ENCODE measurements around the gene CERS6. TPM values are rescaled to one million over a fixed set of nuclear protein-coding genes. Genes with fewer than 3 reads are reported as not detected.

The CERS6 gene
- total RNA-seq, 1 donor from 2014 or later, result 36.4 TPM

DNA sequence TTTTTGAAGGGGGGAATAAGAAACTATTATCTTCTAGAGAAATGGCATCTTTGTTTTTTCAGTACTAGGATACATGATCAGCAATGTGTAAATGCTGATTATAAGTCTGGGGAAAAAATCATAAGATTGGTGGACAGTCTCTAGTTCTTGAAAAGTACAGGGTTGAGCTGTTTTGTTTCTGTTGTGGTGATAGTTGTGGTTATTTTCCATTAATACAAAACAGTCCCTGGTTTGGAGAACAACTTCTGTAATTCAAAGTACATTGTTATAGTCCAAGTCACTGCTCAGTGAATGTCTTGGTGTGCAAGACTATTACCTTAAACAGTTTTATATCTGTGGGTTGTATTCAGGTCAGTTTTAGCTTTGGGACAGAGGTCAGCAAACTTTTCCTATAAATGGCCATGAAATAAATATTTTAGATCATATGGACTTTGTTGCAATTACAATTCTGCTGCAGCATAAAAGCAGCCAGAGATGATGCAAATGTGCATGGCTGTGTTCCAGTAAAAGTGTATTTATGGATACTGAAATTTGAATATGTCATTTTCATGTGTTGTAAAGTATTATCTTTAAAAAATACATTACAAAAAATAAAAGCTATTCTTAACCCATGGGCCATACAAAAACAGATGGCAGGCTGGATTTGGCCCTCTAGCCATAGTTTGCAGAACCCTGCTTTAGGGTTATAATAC, 111.0 kb downstream of the CERS6 start:
- no peak overlapping the region for H3K4me3 Mint-ChIP-seq (ENCODE audit: unreplicated experiment)
- no peak for DNase-seq (ENCODE audit: low spot score)
- TF ChIP-seq, protein P1, sequence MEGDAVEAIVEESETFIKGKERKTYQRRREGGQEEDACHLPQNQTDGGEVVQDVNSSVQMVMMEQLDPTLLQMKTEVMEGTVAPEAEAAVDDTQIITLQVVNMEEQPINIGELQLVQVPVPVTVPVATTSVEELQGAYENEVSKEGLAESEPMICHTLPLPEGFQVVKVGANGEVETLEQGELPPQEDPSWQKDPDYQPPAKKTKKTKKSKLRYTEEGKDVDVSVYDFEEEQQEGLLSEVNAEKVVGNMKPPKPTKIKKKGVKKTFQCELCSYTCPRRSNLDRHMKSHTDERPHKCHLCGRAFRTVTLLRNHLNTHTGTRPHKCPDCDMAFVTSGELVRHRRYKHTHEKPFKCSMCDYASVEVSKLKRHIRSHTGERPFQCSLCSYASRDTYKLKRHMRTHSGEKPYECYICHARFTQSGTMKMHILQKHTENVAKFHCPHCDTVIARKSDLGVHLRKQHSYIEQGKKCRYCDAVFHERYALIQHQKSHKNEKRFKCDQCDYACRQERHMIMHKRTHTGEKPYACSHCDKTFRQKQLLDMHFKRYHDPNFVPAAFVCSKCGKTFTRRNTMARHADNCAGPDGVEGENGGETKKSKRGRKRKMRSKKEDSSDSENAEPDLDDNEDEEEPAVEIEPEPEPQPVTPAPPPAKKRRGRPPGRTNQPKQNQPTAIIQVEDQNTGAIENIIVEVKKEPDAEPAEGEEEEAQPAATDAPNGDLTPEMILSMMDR (IDR thresholded peaks at IDR 0.05; ENCODE audit: unreplicated experiment), result no peak
- H3K9me3 Mint-ChIP-seq (ENCODE audit: unreplicated experiment), result no peaks in the 10 kb centered on the region
- no peak overlapping the region for H3K27ac Mint-ChIP-seq (ENCODE audit: unreplicated experiment)
- no peaks in the 10 kb centered on the region for H3K27me3 Mint-ChIP-seq (ENCODE audit: unreplicated experiment)
- peaks cover 13% of the 10 kb centered on the region for H3K36me3 Mint-ChIP-seq (ENCODE audit: low read depth, unreplicated experiment)
- peaks cover 56% of the 10 kb centered on the region for H3K4me1 Mint-ChIP-seq (ENCODE audit: unreplicated experiment)

DNA sequence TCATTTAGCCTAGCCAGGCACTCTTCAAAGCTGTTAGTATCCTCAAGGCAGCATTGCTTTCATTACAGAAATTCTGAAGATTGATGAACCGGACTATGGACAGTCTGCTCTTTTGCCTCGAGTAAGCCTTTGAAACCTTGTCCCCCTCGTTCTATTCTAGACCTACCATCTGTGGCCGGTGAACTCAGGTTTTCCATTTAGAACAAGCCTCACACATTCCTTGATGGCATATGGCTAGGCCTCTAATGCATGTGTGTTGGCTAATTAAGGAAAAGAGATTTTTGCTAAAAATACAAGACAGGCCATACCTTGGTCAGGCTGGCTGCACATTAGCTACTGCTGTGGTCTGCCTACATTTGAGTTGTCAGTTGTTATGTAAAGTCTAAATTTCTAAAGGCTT, 111.8 kb downstream of the CERS6 start:
- no peaks in the 10 kb centered on the region for H3K27me3 Mint-ChIP-seq (ENCODE audit: unreplicated experiment)
- H3K27ac Mint-ChIP-seq (ENCODE audit: unreplicated experiment), result no peak overlapping the region
- DNase-seq (ENCODE audit: low spot score), result no peak
- peaks cover 57% of the 10 kb centered on the region for H3K4me1 Mint-ChIP-seq (ENCODE audit: unreplicated experiment)
- H3K36me3 Mint-ChIP-seq (ENCODE audit: low read depth, unreplicated experiment), result peaks cover 9% of the 10 kb centered on the region
- no peaks in the 10 kb centered on the region for H3K9me3 Mint-ChIP-seq (ENCODE audit: unreplicated experiment)
- TF ChIP-seq, protein P1 (IDR thresholded peaks at IDR 0.05; ENCODE audit: unreplicated experiment), result no peak
- H3K4me3 Mint-ChIP-seq (ENCODE audit: unreplicated experiment), result no peak overlapping the region

DNA sequence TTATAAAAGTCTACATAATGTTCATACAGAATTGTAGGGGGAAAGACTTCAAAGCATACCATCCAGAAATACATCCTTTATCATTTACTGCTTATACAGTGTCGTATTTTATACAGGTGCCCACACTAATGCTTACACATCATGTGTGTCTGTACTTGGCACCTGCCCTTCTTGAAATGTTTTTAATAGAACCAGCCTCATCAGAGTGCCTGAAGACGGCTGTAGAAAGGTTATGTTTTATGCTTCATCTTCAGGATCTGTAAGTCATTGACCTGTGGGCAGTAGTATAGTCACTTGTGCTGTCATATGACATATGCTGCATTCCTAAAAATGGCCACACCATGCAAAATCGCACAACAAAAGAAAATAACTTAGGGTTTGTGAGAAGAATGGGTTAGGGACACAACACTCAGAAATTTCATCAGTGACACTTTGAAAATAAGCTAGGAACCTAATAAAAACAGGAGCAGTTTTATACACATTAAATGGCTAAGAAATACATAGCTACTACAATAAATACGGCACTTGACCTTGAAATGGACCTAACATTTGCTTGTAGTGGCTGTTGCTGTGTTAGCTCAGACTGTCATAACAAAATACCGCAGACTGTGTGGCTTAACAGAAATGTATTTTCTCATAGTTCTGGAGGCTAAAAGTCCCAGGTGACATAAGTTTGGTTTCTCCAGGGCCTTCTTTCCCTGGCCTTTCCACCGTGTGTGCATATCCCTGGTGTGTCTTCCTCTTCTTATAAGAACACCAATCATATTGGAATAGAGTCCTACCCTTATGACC, 112.6 kb downstream of the CERS6 start:
- no peaks in the 10 kb centered on the region for H3K9me3 Mint-ChIP-seq (ENCODE audit: unreplicated experiment)
- peaks cover 57% of the 10 kb centered on the region for H3K4me1 Mint-ChIP-seq (ENCODE audit: unreplicated experiment)
- TF ChIP-seq, protein P1 (IDR thresholded peaks at IDR 0.05; ENCODE audit: unreplicated experiment), result no peak
- no peak overlapping the region for H3K4me3 Mint-ChIP-seq (ENCODE audit: unreplicated experiment)
- peaks cover 9% of the 10 kb centered on the region for H3K36me3 Mint-ChIP-seq (ENCODE audit: low read depth, unreplicated experiment)
- no peaks in the 10 kb centered on the region for H3K27me3 Mint-ChIP-seq (ENCODE audit: unreplicated experiment)
- no peak for DNase-seq (ENCODE audit: low spot score)
- no peak overlapping the region for H3K27ac Mint-ChIP-seq (ENCODE audit: unreplicated experiment)

DNA sequence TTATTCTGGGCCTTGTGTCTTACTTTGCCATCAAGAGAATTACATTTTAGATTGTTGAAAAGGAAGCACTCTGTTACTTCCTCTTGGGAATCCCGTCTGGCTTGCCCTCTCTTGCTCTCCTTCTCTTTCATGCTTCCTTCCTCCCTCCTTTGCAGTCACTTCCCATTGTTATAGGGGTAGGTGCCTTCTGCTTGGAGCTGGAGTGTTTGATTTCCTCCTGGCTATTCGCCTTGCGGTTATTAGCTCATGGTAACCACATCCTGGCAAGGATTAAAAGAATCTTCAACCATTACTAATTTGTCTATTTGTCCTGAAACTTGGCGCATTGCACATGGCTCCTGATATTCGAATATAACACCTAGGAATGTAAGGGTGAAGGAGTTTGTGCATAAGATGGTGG, 115.0 kb downstream of the CERS6 start:
- peak overlapping the region; percentile 76 for H3K4me3 Mint-ChIP-seq (ENCODE audit: unreplicated experiment)
- H3K9me3 Mint-ChIP-seq (ENCODE audit: unreplicated experiment), result no peaks in the 10 kb centered on the region
- no peak for DNase-seq (ENCODE audit: low spot score)
- peaks cover 15% of the 10 kb centered on the region for H3K36me3 Mint-ChIP-seq (ENCODE audit: low read depth, unreplicated experiment)
- peaks cover 44% of the 10 kb centered on the region for H3K4me1 Mint-ChIP-seq (ENCODE audit: unreplicated experiment)
- TF ChIP-seq, protein P1 (IDR thresholded peaks at IDR 0.05; ENCODE audit: unreplicated experiment), result no peak
- peak overlapping the region; percentile 61 for H3K27ac Mint-ChIP-seq (ENCODE audit: unreplicated experiment)
- H3K27me3 Mint-ChIP-seq (ENCODE audit: unreplicated experiment), result no peaks in the 10 kb centered on the region

All from endothelial cell (in vitro differentiated cells).